RWPE2 (cell line): ENCODE results near the gene ABCA7.

Experiments used
- ATAC-seq: fragments of 200-7000 bp; cut with Tn5 transposase; 3 replicates; pipeline ENCODE4 v1.9.1; 2021; ENCODE audit warnings: low read depth
- DNase-seq: peaks from one replicate; pipeline ENCODE4 v3.0.0-alpha.2; 2020; ENCODE audit warnings: low spot score
- H3K27ac ChIP-seq: fragments of 450-650 bp; 2 replicates; pipeline ENCODE4 v1.5.1; 2017; ENCODE audit warnings: mild to moderate bottlenecking; ENCODE audit not compliant: poor library complexity, severe bottlenecking
- H3K27me3 ChIP-seq: fragments of 250-450 bp; sonication (Bioruptor Pico); 2 replicates; pipeline ENCODE4 v1.5.1; 2021; ENCODE audit warnings: mild to moderate bottlenecking, moderate library complexity; ENCODE audit not compliant: insufficient read depth, poor library complexity, severe bottlenecking
- H3K36me3 ChIP-seq: fragments of 250-450 bp; sonication (Bioruptor Pico); 2 replicates; pipeline ENCODE4 v1.5.1; 2020; ENCODE audit warnings: low read depth, mild to moderate bottlenecking, moderate library complexity
- H3K4me1 ChIP-seq: fragments of 250-450 bp; sonication (Bioruptor Pico); 2 replicates; pipeline ENCODE4 v1.5.1; 2021; ENCODE audit warnings: mild to moderate bottlenecking, moderate library complexity; ENCODE audit not compliant: insufficient read depth, poor library complexity, severe bottlenecking
- H3K4me3 ChIP-seq: fragments of 250-450 bp; sonication (Bioruptor Pico); 2 replicates; pipeline ENCODE4 v1.5.1; 2021; ENCODE audit warnings: mild to moderate bottlenecking, moderate library complexity; ENCODE audit not compliant: severe bottlenecking
- H3K9me3 ChIP-seq: fragments of 250-450 bp; sonication (Bioruptor Pico); 2 replicates; pipeline ENCODE4 v1.5.1; 2021; ENCODE audit warnings: mild to moderate bottlenecking, moderate library complexity; ENCODE audit not compliant: severe bottlenecking
- CTCF ChIP-seq: fragments of 450-650 bp; IDR thresholded peaks from one replicate; pipeline ENCODE4 v1.5.1; 2017; ENCODE audit warnings: mild to moderate bottlenecking, moderate library complexity; ENCODE audit not compliant: poor library complexity, severe bottlenecking

Gene ABCA7

GRCh38 chr19:1000095-1000494 is 39.8 kb upstream of the ABCA7 start, which contains the start of gene GRIN3B:
GRIN3B (plus strand) TSS chr19:1000419; CDS start chr19:1000438, 19 bp downstream.
- no peaks in the 10 kb centered on the region for H3K9me3 ChIP-seq
- H3K27me3 ChIP-seq = peaks cover 44% of the 10 kb centered on the region
- TF ChIP-seq CTCF = peak; percentile 44
- DNase-seq (no peak), ATAC-seq (peak; percentile 32; the same call in 2 of the 3 replicates)
- H3K4me3 ChIP-seq = peak within 1 kb of the TSS; percentile 22
- no peak within 1 kb of the TSS for H3K27ac ChIP-seq
- H3K4me1 ChIP-seq = no peaks in the 10 kb centered on the region
- H3K36me3 ChIP-seq = no peaks in the 10 kb centered on the region

GRCh38 chr19:1000591-1001537 is 39.0 kb upstream of the ABCA7 start:
- ATAC-seq (no peak), DNase-seq (no peak)
- peak overlapping the region; percentile 22 for H3K4me3 ChIP-seq
- no peak overlapping the region for H3K27ac ChIP-seq
- no peaks in the 10 kb centered on the region for H3K9me3 ChIP-seq
- H3K4me1 ChIP-seq = no peaks in the 10 kb centered on the region
- H3K27me3 ChIP-seq = peaks cover 44% of the 10 kb centered on the region
- no peak for TF ChIP-seq CTCF
- no peaks in the 10 kb centered on the region for H3K36me3 ChIP-seq

DNA sequence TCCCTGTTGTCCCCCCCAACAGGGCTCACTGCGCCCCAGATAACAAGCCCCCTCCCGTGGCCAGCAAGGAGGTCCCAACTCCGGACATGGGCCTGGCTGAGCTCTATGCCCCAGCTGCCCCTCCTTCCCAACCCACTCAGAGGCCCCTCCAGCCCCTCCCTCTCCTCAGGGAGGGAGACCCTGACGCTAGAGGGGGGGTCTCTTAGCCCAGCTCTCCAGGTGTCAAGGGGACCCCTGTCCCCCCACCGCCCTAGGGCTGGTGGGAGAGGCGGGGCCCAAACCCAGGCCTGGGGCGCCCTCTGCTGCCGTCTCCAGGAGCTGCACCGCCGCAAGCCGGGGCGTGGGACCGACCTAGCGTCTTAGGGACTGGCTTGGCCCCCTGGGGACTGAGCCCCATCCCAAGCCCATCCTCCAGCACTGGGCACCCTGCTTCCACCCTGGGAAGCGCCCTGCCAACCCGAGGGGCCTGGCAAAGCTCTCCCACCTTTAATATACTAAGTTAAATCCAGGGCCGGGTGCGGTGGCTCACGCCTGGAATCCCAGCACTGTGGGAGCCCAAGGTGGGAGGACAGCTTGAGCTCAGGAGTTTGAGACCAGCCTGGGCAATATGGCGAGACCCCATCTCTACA is 38.3 kb upstream of the ABCA7 start:
- H3K27ac ChIP-seq = no peak overlapping the region
- peak; percentile 37; the same call in 2 of the 3 replicates for ATAC-seq
- no peak for DNase-seq
- H3K27me3 ChIP-seq = peaks cover 42% of the 10 kb centered on the region
- no peak overlapping the region for H3K4me3 ChIP-seq
- H3K9me3 ChIP-seq = no peaks in the 10 kb centered on the region
- TF ChIP-seq CTCF = peak; percentile 79
- no peaks in the 10 kb centered on the region for H3K36me3 ChIP-seq
- no peaks in the 10 kb centered on the region for H3K4me1 ChIP-seq

DNA sequence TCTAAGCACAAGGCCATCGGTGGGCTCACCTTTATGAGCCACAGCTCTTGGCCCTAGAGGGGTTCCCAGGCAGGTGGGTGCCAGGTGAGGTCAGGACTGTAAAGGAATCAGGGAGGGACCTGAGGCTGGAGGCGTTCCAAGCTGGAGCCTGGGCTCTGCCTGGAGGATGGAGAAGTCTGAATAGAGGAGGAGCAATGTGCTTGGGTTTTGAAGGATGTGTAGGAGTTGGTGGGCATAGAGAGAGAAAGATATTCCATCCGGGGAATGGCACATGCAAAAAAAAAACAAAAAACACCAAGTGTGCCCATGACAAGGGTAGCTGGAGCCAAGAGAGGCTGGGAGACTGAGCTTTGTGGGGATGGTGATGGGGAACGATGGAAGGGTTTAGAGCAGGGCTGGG is 37.3 kb upstream of the ABCA7 start:
- no peak for TF ChIP-seq CTCF
- no peak for ATAC-seq
- Histone ChIP-seq H3K27me3 (peaks cover 34% of the 10 kb centered on the region), H3K27ac (no peak overlapping the region), H3K4me3 (no peak overlapping the region), H3K4me1 (no peaks in the 10 kb centered on the region), H3K9me3 (no peaks in the 10 kb centered on the region), H3K36me3 (no peaks in the 10 kb centered on the region)
- no peak for DNase-seq
